Choroid plexus epithelial cell (primary cell): ENCODE measurements around the gene CFAP92.

Experiments
- DNase-seq: peaks from one replicate; pipeline ENCODE4 v3.0.0-alpha.2; 2010; ENCODE audit warnings: low read depth
- H3K4me3 ChIP-seq: 2 replicates; pipeline ENCODE4 v1.5.1; 2011; ENCODE audit warnings: low read depth, mild to moderate bottlenecking, control low read depth, low read length, moderate library complexity
- CTCF ChIP-seq: conservative IDR thresholded peaks from 2 replicates; pipeline ENCODE4 v1.5.1; 2011; ENCODE audit warnings: low read depth, mild to moderate bottlenecking, control low read depth, inconsistent platforms, low read length, moderate library complexity

The CFAP92 gene

GRCh38 chr3:128991355-128991895 is 2.5 kb downstream of the CFAP92 start:
- TF ChIP-seq CTCF, result no peak
- no peak for DNase-seq
- no peak overlapping the region for H3K4me3 ChIP-seq

GRCh38 chr3:128988286-128988685 is 5.6 kb downstream of the CFAP92 start:
- DNase-seq, result no peak
- no peak for TF ChIP-seq CTCF
- no peak overlapping the region for H3K4me3 ChIP-seq

GRCh38 chr3:128987302-128988100 is 6.4 kb downstream of the CFAP92 start:
- H3K4me3 ChIP-seq, result no peak overlapping the region
- no peak for TF ChIP-seq CTCF
- DNase-seq, result no peak

- peak; percentile 64 for DNase-seq
- H3K4me3 ChIP-seq, result no peak overlapping the region
- no peak for TF ChIP-seq CTCF
Measured at GRCh38 chr3:128984596-128984995, 9.3 kb downstream of the CFAP92 start.

GRCh38 chr3:128983293-128984069 is 10.4 kb downstream of the CFAP92 start:
- no peak for TF ChIP-seq CTCF
- H3K4me3 ChIP-seq, result no peak overlapping the region
- DNase-seq, result no peak

- H3K4me3 ChIP-seq, result no peak overlapping the region
- TF ChIP-seq CTCF, result no peak
- no peak for DNase-seq
Measured at GRCh38 chr3:128975276-128975675, 18.6 kb downstream of the CFAP92 start.
